HG03469 (cell line): ENCODE data around the gene KCNJ3.

Experiments used
- ATAC-seq: cut with Tn5 transposase; IDR thresholded peaks from one replicate; pipeline ENCODE4 v1.9.1; 2021; ENCODE audit warnings: mild to moderate bottlenecking, moderate library complexity, moderate number of reproducible peaks; ENCODE audit not compliant: unreplicated experiment

KCNJ3 gene

DNA sequence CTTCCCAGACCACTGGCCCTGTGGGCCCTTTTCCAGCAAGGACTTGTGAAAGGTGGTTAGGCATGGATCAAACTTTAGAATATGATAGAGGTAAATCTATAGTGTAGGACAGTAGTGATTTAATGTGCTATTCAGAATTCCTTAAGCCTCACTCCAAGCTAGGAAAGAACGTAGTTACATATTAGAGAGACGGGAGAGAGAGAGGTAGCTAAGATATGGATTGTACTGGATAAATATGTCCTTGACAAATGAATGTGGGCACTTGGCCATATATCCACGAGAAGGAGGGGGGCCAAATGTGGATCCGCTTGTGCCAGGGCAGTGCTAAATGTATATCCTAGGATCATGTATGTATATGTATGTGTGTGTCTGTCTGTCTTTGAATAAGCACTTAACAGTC, 6.5 kb downstream of the KCNJ3 start:
- ATAC-seq = no peak

DNA sequence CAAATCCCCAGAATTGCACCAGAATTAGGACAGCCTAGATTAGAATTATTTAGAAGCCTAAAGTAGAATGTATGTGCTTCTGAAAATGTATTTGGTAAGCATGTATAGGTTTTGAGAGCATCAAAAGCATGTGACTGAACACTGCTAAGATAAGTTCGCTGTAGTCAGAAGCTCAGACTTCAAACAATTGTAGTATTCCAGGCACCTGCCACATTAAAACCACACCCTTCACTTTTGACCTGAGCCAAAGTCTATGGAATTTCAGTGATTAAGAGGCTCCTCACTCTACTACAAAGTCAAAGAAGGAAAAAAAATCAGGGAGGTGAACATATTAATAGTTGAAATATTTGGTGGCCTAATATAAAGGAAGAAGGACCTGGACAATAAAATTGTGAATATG, 8.2 kb downstream of the KCNJ3 start:
- ATAC-seq = no peak

DNA sequence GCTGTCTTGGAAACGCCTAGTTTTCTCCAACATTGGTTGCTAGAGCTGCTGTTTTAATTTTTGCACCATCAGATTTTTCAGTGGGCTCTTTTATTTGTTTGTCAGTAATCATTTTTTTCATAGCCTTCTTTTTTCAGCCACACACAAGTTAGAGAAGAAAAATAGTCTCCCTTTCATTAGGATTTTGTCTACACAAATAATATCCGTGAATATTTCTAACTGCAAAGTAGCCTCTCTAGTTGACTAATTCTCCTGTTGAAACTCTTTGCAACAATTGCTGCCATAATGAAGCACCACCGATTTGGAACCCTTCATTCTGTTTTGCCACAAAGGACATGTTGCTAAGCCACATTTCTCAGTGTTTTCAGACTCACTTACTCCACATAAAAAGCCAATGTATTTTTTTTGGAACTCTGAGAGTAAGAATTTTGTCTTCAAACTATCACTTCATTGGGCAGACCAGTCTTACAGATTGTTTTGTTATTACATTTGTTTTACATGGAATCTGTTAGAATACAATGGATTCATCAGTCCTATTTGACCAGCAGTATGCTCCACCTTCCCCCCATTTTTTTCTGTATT, 9.6 kb downstream of the KCNJ3 start:
- no peak for ATAC-seq

DNA sequence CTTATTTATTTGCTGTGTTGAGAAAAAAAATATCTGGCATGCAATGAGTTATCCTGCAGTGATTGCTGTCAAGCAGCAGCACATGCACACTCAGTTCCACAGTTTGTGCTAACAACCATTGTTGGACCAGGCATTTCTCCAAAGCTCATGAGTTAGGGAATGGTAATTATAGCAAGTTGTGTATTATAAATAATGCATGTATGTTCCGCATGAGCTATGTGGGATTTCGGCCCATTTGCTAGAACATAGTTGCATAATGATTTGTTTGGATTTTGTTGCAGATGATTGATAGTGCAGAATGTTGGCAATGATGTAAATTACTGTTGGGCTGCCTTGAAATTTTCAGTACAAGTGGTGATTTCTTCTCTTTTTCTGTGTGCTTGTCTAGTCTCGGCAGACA, 10.7 kb downstream of the KCNJ3 start:
- no peak for ATAC-seq

DNA sequence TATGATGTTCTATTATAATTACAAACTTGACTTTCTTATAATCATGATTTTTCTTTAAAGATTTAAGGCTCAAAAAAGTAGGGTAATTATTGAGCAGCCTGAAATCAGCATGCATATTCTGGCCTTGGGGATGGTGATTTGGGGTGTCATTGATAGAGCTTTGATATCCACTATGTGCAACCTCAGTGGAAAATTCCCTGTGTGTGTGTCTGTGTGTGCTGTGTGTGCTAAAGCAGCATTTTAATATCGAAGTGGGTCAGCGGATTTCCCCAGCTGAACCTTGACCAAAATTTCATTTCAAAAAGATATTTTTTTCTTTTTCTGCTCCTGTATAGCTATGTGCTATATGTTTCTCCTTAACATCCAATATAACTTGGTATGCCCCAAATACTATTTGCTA, 11.6 kb downstream of the KCNJ3 start:
- ATAC-seq = no peak

DNA sequence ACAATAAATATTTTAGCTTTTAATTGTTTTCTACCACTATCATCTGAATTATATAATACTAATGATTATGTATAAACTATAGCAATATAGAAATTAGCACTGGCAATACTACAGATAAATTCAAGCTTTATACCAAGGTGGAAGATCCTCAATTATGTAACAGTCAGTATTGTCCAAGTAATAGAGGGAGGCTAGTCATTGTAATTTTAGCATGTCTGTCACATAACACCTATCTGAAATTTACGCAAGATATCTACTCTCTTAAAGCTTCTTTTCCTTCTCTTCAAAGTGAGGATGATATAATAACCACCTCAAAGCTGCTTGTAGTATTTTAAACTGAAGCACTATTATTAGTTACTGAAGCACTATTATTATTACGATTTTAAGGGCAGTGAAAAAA, 12.2 kb downstream of the KCNJ3 start:
- no peak for ATAC-seq

DNA sequence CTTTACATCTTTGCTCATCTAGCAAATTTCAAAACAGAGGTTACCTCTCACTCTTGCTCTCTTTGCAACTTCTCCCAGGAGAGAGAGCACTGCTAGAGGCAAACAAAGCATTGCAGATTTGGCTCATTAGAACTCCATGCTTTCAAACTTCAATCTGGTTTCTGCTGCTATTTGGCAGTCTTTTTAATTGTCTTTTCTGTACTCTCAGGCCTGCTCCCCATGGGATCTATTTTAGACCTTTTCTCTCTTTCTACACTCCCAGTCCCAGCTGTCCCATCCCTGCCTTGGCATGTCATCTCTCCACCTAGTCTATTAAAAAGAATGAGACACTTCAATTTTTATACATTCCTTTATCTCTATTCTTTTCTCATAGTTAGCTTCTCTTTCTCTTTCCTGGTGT, 15.2 kb downstream of the KCNJ3 start:
- ATAC-seq = no peak

DNA sequence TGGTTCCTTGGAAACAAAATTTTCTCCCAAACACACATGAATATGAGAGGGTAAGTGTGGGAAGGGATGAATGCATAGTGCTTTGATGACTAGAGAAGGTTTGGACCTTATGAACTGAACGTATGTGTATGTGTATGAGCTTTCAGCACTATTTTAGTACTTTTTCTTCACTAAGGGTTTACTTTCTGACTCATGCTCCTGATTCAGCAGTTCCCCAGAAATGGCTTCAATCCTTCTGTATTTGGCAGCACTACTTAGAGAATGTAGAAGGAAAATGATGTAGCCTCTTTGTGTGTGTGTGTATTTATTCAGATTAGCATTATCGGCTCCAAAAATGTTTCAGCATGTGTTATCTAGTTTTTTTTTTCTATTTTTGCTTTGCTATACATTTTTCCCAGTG, 22.2 kb downstream of the KCNJ3 start:
- ATAC-seq = no peak

DNA sequence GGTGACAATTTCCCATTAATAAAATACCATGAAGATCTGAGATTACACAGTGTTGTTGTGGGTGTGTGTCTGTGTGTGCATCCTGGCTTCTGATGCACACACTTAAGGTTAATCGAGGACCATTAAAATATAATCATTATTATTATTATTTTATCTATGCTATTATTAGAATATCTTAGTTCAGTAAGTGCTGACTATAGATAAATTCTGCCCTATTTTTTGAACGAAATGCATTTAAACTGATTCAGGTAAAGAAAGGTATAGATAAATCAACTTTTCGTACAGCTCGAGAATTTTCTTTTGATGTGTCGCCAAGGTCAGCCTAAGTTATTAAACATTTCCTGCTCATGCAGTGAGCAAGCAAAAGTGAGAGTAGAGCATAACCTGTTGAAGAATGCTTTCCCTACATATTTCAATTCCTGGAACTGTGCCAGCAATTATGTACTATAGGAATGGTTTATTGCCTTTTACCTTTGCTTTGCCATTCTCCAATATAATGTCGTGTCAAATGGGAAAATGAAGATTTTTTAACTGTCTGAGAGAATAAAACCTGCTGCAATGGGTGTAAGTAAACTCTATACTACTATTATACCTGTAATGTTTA, 25.8 kb downstream of the KCNJ3 start:
- ATAC-seq = no peak

DNA sequence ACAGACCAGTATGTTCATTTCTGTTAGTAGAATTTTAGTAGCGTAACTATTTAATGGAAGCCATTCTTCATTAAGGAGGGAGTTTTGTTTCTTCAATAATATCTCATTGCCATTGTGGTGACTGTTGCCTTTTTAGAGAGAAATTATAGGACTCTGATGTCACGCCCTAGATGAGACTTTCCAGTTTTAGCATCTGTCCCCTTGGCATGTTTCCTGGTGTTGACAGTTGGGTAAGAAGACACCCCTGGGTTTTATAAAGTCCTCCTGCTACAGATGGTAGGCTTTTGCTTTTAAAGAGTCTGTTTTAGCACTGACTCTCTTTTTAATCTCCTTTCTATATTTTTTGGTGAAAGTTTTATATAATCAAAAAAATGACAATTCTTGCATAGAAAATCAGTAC, 41.9 kb downstream of the KCNJ3 start:
- no peak for ATAC-seq

DNA sequence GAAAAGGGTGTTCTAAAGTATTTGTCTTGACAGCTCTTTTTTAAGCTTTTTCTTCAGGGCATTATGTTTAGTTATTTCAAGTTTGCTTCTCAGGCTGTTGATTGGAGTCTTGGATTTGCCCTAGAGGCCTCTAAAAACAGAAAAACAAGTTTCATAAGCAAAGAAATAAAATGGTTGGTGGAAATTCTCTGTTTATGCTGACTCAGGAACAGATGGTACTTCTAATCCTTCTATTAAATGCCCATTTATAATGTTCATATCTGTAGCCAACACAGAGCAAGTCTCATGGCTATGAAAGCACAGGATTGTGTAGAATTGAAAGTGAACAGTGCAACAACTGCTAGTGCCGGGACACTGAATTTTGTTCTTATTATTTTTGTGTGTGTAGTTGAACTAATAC, 60.4 kb downstream of the KCNJ3 start:
- ATAC-seq = no peak

DNA sequence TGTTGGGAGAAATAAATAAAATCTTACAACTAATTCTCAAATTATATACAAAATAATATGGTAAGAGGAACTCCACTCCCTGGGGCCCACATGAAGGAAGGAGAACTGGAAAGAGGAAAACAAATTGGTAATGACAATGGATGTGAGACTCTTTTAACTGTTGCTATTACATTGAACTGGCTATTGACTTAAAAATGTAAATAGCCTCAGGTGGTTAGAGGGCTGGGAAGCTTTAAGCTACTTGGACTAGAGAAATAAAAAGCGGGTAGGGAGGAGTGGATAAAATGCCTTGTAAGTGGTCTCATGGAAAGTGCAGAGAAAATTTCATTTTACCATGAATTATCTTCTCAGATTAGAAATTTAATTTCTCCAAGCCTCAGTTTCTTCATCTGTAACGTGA, 64.1 kb downstream of the KCNJ3 start:
- ATAC-seq = no peak

DNA sequence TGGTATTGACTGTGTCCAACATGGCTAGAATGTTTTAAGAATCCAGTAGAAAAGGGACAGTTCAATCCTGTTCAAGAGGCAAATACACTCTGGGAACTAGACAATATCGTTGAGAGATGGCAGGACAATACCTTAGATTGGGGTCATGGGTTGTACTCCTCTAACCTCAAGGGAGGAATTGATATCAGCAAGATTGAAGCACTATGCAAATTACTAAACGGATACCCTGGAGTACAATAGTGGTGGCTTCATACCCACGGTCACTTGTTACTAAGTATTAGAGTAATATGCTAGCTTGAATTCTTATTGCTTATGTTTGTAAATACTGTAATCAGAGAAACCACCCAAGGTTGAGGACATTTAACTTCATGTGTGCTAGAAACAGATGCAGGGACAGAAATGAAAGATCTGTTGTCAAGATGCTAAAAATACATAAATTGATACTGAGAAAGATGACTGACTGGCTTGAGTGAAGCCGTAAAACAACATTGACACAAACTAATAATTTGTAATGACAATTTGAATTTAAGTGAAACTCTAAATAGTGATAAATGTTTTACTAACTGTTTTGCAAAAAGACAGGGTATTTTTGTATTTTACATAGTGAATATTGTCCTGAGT, 73.3 kb downstream of the KCNJ3 start:
- no peak for ATAC-seq

DNA sequence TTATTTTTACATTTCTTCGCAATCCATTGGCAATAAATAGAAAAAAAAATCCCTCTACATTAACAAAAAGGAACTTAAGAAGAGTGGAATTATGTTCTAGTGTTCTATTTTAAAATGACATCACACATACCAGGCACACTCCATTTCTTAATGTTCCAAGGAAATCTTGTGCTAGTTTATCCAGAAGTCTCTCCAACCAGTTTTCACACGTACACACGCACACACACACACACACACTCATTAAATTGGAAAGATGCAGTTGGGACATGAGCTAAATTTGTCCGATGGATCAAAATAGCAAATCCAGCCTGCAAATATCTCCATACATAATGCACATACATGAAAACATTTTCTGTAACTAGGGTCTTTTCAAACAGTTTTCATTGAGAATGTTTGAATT, 78.3 kb downstream of the KCNJ3 start:
- no peak for ATAC-seq

DNA sequence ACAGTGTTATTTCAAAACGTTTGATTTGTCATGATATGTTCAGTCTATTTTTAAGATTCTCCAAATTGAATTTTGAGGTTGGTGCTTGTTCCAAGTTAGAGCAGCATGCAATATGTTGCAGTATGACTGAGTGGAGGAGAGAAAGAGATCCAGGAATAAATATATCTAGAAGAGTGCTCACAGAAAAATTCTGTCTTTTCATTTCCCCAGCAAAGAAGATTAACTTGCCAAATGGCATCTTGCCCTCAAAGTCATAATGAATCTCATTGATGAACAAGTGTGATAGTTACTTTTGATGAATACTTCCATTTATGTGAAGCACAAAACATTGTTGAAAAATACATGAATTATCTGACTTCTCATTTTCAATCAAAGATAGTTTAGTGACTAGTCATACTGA, 95.9 kb downstream of the KCNJ3 start:
- ATAC-seq = no peak

DNA sequence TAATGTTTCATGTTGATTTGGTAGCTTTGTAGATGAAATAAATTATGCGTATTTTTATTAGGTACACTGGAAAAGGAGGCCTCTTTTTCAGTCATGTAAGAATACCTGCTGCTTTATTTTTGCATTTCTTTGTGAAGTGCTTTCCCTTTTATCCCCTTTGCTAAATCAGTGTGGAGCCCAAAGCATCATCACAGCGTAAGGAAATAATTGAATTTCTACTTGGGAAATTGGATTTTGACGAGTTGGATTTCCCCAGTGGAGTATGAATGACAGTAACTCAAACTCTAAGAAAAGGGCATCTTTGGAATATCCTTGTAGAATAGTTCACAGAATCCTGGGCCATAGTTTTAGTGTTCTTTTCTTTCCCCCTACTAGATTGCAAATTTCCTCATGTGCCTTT, 97.2 kb downstream of the KCNJ3 start:
- ATAC-seq = no peak

DNA sequence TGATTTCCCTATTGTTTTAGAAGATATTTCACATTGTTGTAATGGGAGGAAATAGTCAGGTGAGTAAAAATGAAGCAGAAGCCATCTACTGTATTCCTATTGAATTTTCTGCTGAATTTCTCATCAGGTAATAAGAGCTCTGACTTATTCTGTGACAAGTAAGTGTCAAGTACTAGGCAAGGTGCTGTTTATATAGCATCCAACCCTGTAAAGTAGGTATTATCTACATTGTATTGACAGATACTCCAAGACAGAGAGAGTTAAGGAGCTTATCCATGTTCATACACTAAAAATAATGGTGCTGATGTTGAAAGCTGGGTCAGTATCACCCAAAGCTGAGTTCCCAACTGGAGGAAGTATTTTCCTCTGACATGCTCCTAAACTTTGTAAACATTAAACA, 106.0 kb downstream of the KCNJ3 start:
- no peak for ATAC-seq

DNA sequence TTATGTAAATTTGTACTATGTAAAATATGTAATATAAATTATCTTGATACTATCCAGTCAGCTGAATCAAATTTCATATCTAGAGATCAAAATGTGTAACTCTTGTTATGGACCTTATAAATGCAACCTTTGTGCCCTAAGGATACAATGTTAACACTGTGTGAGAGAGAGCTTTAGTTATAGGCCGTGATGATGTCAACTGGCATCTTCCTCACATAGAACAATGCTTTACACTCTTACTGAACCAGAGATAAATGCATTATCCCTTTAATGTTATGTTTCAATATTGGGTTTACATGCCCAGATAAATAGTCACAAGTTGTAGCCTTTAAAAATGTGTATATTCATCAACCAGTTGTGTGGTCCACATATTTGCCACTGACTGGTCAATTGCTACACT, 115.1 kb downstream of the KCNJ3 start:
- ATAC-seq = no peak

DNA sequence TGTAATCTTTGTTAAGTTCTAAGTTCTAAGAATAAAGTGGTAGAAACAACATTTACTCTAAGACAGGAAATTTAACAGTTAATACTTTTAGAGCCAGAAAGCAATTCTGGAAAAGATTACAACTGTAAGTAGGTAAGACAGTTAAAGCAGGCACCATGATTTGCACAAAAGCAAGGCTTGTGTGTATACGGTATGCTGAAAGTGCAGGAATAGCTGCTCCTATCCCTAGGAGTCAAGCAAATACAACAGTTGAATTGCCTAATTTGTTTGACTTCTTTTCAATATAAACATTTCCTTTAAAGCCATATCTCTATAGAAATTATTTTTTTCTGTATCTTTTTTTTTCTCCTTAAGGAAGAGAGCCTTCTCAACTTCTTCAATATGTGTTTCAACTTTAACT, 116.4 kb downstream of the KCNJ3 start:
- no peak for ATAC-seq

DNA sequence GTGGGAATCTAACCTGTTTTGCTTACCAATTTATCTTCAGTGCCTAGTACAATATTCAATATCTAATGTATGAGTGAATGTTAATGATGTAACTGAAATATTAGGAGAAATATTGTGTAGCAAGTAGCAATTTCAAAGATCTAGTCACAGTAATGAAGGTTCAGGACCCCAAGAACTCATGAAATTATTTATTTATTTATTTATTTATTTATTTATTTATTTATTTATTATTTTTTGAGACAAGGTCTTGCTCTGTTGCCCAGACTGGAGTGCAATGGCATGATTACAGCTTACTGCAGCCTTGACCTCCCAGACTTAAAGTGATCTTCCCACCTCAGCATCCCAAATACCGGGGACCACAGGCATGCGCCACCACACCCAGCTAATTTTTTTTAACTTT, 126.9 kb downstream of the KCNJ3 start:
- ATAC-seq = no peak

DNA sequence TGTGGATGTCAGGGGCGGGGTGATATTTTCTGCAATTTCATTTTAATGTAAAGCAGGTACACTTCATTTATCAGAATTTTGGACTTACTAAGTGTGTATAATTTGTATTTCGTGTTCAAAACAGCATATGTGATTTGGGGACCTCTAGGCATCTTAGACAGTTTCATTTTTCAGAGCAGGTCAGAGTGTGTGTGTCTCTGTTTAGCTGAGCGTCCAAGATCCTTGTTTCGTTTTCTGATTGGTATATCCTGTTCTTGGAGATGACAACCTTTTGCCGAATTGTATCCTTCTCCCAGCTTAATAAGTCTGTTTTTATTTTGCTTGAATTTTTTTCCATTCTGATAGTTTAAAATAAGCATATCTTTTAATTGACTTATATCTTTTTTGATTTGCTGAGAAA, 128.3 kb downstream of the KCNJ3 start:
- ATAC-seq = no peak

DNA sequence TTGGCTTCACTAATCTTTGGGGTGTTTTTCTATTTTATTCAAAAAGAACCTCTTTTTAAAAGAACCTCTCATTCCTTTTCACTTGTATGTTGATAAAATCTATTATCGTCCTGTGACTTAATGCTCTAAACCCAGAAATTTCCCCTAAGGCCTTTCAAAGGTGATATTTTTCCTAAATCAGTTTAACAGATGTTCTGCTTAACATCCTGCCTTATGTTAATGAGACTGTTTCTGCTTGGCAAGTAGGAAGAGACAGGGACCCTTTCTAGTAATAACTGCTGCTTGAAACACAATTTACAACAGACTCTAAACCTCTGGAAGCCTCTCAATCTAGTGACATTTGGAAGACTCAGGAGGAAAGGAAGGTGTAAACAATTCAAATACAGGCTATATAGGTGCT, 128.8 kb downstream of the KCNJ3 start:
- ATAC-seq = no peak

DNA sequence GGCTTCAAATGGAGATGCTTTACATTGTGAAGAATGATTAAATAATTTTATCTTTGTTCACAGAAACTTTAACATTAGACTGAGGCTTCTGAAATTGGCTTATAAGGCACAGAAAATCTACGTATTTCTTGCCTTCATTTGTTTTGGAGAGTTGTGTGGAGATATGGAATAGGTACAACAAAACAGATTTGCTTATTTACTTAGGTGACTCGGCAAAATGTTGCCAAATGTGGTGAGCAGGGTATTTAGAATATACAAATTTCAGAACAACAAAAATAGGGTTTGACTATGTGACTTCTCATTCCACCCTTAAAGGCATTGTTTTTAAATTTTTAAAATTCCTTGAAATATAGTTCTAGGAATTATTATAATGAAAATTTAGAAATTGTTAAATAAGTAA, 134.2 kb downstream of the KCNJ3 start:
- ATAC-seq = no peak
